Smooth muscle cell (in vitro differentiated cells): ENCODE results near the gene CRTC3. TPM values are rescaled to one million over a fixed set of nuclear protein-coding genes. Genes with fewer than 3 reads are reported as not detected.
"Not testable (repeated sequence)": the region's sequence is repeated elsewhere in the genome, so short reads cannot be mapped to it uniquely, and the experiment has no call there.

Experiments
- DNase-seq: peaks from one replicate; lab custom pipeline; 2025; ENCODE audit not compliant: unreplicated experiment; lab: John Stamatoyannopoulos, UW
- H2AFZ ChIP-seq: fragments of 200-600 bp; sonication (generic); 2 replicates; pipeline ENCODE4 v1.6.0; 2016; ENCODE audit warnings: antibody characterized with exemption, low read depth, mild to moderate bottlenecking
- H3F3A ChIP-seq: fragments of 200-600 bp; sonication (generic); 2 replicates; pipeline ENCODE4 v1.6.0; 2017; ENCODE audit warnings: antibody characterized with exemption, low read depth
- H3K27ac ChIP-seq: fragments of 200-600 bp; sonication (generic); 2 replicates; pipeline ENCODE4 v1.5.1; 2016; ENCODE audit warnings: low read depth, mild to moderate bottlenecking
- H3K27me3 ChIP-seq: fragments of 200-600 bp; sonication (generic); 2 replicates; pipeline ENCODE4 v1.6.1; 2016; ENCODE audit warnings: low read depth, mild to moderate bottlenecking
- H3K36me3 ChIP-seq: fragments of 200-600 bp; sonication (generic); 2 replicates; pipeline ENCODE4 v1.5.1; 2016; ENCODE audit warnings: low read depth
- H3K4me1 ChIP-seq: fragments of 200-600 bp; sonication (generic); 2 replicates; pipeline ENCODE4 v1.5.1; 2016; ENCODE audit warnings: low read depth
- H3K4me2 ChIP-seq: fragments of 200-600 bp; sonication (generic); 2 replicates; pipeline ENCODE4 v1.6.0; 2016; ENCODE audit warnings: mild to moderate bottlenecking
- H3K4me3 ChIP-seq: fragments of 200-600 bp; sonication (generic); 2 replicates; pipeline ENCODE4 v1.5.1; 2016; ENCODE audit warnings: mild to moderate bottlenecking
- H3K79me2 ChIP-seq: fragments of 200-600 bp; sonication (generic); 2 replicates; pipeline ENCODE4 v1.6.0; 2016; ENCODE audit warnings: low read depth, mild to moderate bottlenecking
- H3K9ac ChIP-seq: fragments of 200-600 bp; sonication (generic); 2 replicates; pipeline ENCODE4 v1.6.0; 2016; ENCODE audit warnings: low read depth
- H3K9me3 ChIP-seq: fragments of 200-600 bp; sonication (generic); replicated peaks from 2 replicates; pipeline ENCODE4 v1.5.1; 2016; ENCODE audit warnings: low read depth
- H4K20me1 ChIP-seq: fragments of 200-600 bp; sonication (generic); 2 replicates; pipeline ENCODE4 v1.6.0; 2016; ENCODE audit warnings: low read depth
- whole genome bisulfite sequencing: methylation state at CpG from one replicate; pipeline ENCODE4 v1.1.7; 2016; ENCODE audit warnings: low lambda C conversion rate; 5-methylcytosine and 5-hydroxymethylcytosine counted together
- polyA plus RNA-seq: library from polyadenylated mRNA; unstranded; fragments of >200 nt; fragmentation: Nextera tagmentation; extraction: Ambion mirVana; gene quantifications from 2 replicates; pipeline ENCODE4 v1.2.1, GENCODE V29; 2016
- total RNA-seq: library from RNA; depleted of rRNA; stranded (reverse); fragments of >200 nt; gene quantifications from 2 replicates; pipeline ENCODE4 v1.2.3, GENCODE V29; 2014
- TF ChIP-seq, protein P1 (sequence below): fragments of 200-600 bp; sonication (generic); IDR thresholded peaks from 2 replicates; pipeline ENCODE4 v1.5.1; 2017; ENCODE audit warnings: borderline replicate concordance, mild to moderate bottlenecking, antibody characterized with exemption; ENCODE audit not compliant: insufficient read depth, poor library complexity, severe bottlenecking

CRTC3 gene
- total and polyA plus RNA-seq, 2 experiments from 2014 or later: 12.2 to 12.5 TPM

DNA sequence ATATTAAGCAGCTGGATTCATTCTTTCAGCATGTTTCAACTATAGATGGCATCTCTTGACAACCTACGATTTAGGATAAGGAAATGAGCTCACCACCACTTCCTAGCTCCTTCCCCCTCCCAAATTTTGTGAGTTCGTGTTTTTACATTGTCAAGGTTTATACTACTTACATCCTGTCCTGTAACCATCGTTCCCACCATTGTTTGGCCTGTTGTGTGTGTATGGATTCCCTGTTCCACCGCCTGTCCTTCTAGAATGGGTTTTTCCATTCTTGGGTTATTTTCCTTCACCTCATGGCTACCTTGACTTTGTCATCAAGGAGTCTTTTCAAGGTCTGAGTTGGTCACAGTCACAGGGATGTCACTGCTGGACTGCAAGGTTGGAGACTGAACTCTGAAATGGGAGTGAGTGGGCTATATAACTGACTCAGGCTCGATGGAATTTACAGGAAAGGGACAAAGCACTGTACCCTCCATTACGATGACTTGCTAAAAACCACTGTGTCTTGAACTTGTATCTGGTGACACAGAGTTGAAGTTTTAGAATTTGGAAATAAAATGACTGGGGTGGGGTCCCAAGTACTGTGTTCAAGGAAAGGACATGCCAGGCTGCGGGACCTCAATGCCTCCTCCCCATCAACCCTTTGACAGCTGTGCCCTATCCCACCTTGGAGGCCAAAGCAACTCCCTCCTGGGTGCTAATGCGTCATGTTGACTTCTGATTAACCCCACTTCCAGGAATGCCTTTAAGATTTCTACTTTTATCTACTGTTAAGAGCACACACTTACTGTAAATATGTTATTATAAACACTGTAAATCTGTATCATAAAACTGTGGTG lies 120.6 kb downstream of the CRTC3 start:
- no peaks in the 10 kb centered on the region for H3K27me3 ChIP-seq
- H3K79me2 ChIP-seq: no peaks in the 10 kb centered on the region
- no peak overlapping the region for H3K4me3 ChIP-seq
- no peaks in the 10 kb centered on the region for H3K9me3 ChIP-seq
- no peaks in the 10 kb centered on the region for H3K4me1 ChIP-seq
- no peaks in the 10 kb centered on the region for H3F3A ChIP-seq
- H3K36me3 ChIP-seq: no peaks in the 10 kb centered on the region
- H3K27ac ChIP-seq: peak overlapping the region; percentile 1
- no peak overlapping the region for H3K9ac ChIP-seq
- H2AFZ ChIP-seq: no peak overlapping the region
- no peaks in the 10 kb centered on the region for H4K20me1 ChIP-seq
- 63% methylated on average over 8 of the region's 8 CpGs for WGBS
- no peak overlapping the region for H3K4me2 ChIP-seq
- TF ChIP-seq, protein P1, sequence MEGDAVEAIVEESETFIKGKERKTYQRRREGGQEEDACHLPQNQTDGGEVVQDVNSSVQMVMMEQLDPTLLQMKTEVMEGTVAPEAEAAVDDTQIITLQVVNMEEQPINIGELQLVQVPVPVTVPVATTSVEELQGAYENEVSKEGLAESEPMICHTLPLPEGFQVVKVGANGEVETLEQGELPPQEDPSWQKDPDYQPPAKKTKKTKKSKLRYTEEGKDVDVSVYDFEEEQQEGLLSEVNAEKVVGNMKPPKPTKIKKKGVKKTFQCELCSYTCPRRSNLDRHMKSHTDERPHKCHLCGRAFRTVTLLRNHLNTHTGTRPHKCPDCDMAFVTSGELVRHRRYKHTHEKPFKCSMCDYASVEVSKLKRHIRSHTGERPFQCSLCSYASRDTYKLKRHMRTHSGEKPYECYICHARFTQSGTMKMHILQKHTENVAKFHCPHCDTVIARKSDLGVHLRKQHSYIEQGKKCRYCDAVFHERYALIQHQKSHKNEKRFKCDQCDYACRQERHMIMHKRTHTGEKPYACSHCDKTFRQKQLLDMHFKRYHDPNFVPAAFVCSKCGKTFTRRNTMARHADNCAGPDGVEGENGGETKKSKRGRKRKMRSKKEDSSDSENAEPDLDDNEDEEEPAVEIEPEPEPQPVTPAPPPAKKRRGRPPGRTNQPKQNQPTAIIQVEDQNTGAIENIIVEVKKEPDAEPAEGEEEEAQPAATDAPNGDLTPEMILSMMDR: no peak
- no peak for DNase-seq

DNA sequence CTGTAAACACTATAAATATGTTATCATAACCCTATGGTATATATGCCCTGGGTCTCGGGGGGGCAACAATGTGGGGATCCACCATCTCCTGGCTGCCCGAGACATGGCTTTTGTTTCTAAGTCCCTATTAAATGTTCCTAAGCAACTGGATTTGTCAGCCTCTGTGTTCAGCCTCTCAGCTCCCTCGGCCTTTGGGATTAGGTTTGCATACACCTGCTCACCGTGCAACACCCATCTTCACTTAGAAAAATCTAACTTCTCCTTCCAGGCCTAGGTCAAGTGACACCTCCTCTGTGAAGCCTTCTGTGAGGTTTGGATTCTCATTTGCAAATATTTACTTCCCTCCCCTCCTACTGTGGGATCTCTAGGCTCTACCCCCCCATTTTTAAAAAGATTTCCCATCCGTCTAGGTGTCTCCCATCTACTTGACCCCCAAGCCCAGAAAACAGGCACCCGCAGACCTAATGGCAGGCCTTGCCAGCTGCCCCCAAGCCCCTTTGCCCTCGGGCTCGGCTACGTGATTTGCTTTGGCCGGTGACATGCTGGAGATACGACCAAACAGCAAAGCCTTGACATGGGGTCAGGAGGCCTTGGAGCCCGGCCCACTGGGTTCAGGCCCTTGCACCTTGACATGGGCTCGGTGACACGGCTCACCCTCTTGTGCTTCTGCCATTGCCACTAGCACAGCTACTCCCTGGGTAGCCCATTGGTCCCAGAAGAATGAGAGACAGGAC lies 121.4 kb downstream of the CRTC3 start:
- Histone ChIP-seq H3K27me3 (no peaks in the 10 kb centered on the region), H3K27ac (no peak overlapping the region), H3K9me3 (no peaks in the 10 kb centered on the region), H3F3A (no peaks in the 10 kb centered on the region), H3K4me3 (no peak overlapping the region), H2AFZ (no peak overlapping the region), H3K36me3 (no peaks in the 10 kb centered on the region), H3K4me1 (no peaks in the 10 kb centered on the region), H3K9ac (no peak overlapping the region), H3K79me2 (no peaks in the 10 kb centered on the region), H4K20me1 (no peaks in the 10 kb centered on the region), H3K4me2 (no peak overlapping the region)
- DNase-seq: no peak
- TF ChIP-seq, protein P1: no peak
- WGBS: 90% methylated on average over 14 of the region's 14 CpGs

DNA sequence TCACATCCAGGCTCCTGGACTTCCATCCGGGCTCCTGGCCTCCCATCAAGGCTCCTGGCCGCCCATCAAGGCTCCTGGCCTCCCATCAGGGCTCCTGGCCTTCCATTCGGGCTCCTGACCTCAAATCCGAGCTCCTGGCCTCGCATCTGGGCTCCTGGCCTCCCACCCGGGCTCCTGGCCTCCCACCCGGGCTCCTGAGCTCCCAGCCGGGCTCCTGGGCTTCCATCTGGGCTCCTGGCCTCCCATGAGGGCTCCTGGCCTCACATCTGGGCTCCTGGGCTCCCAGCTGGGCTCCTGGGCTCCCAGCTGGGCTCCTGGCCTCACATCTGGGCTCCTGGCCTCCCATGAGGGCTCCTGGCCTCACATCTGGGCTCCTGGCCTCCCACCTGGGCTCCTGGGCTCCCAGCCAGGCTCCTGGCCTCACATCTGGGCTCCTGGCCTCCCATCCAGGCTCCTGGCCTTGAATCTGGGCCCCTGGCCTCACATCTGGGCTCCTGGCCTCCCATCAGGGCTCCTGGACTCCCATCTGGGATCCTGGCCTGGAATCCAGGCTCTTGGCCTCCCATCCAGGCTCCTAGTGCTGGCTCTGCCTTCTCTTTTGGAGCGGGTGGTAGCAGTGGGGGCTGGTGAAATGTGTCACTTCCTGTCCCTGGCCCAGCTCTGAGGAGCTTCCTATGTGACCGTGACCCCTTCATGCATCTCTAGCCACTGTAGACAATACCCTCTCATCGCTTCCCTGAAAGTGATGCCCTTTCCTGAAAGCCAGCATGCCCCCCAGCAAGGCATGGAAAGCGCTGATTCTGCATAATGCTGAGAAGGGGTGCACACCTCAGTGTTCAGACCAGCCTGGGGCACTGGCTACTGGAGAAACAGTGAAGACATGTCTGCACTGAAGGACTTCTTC lies 124.8 kb downstream of the CRTC3 start:
- DNase-seq: no peak
- Histone ChIP-seq H3K9ac (no peak overlapping the region), H3F3A (no peaks in the 10 kb centered on the region), H3K4me1 (no peaks in the 10 kb centered on the region), H3K9me3 (no peaks in the 10 kb centered on the region), H2AFZ (no peak overlapping the region), H3K4me2 (no peak overlapping the region), H3K4me3 (no peak overlapping the region), H3K36me3 (no peaks in the 10 kb centered on the region), H3K27ac (no peak overlapping the region), H4K20me1 (no peaks in the 10 kb centered on the region), H3K79me2 (no peaks in the 10 kb centered on the region), H3K27me3 (no peaks in the 10 kb centered on the region)
- WGBS: 90% methylated on average over 12 of the region's 12 CpGs
- TF ChIP-seq, protein P1: no peak

DNA sequence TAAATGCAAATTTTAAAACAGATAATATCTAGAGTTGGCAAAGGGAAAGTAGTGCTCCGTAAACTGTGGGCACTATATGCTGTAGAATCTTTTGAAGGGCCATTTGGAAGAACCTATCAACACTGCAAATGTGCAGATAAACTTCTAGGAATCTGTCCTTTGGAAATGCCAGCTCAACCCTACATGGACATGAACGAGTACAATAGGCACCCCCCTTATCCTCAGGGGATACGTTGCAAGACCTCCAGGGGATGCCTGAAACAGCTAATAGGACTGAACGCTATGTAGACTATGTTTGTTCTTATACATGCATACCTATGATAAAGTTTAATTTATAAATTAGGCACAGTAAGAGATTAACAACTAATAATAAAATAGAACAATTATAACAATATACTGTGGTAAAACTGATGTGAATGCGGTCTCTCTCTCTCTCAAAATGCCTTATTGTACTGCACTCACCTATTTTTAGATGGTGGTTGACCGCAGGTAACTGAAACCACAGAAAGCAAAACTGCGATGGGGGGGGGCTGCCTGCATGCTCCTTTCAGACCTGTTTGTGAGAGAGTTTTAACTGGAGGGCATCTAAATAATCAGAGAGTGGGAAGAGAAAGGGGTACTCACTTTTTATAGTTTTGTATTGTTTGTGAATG lies 127.9 kb downstream of the CRTC3 start:
- H3K27me3 ChIP-seq, H2AFZ ChIP-seq, H3K27ac ChIP-seq, H3K4me1 ChIP-seq, H4K20me1 ChIP-seq, H3K79me2 ChIP-seq, DNase-seq, H3K4me3 ChIP-seq, H3K36me3 ChIP-seq, H3K9ac ChIP-seq, H3F3A ChIP-seq, H3K9me3 ChIP-seq, H3K4me2 ChIP-seq: not testable (repeated sequence)
- WGBS: 85% methylated on average over 7 of the region's 7 CpGs
